Adrenal gland (tissue), 12 donors: ENCODE results near the gene RASSF8. TPM values are rescaled to one million over a fixed set of nuclear protein-coding genes. Genes with fewer than 3 reads are reported as not detected.

Source experiments
- DNase-seq, 7 donors: peaks; one replicate each; pipeline ENCODE4 v3.0.0-alpha.2; 2019 to 2020
- H3K27ac ChIP-seq, 5 donors: fragments of 200-600 bp; sonication (generic) in 4 of 5; 1 replicate in 3 of 5; 2 replicates in 2 of 5; pipeline versions ENCODE4 v1.5.1 to v1.8.0; 2016 to 2020; ENCODE audit warnings: mild to moderate bottlenecking in 1 of 5
- H3K27me3 ChIP-seq: fragments of 200-600 bp; 2 replicates; pipeline ENCODE4 v1.8.0; 2021
- H3K36me3 ChIP-seq, 2 donors: fragments of 200-600 bp; replicated peaks in 1 of 2; 1 replicate in 1 of 2; 2 replicates in 1 of 2; pipeline versions ENCODE4 v1.5.1 to v1.8.0; 2018 to 2022
- H3K4me1 ChIP-seq, 2 donors: fragments of 200-600 bp; replicated peaks in 1 of 2; 1 replicate in 1 of 2; 2 replicates in 1 of 2; pipeline versions ENCODE4 v1.5.1 to v1.8.0; 2018 to 2021
- H3K4me3 ChIP-seq, 4 donors: fragments of 200-600 bp; sonication (generic) in 3 of 4; one replicate each; pipeline ENCODE4 v1.5.1; 2016 to 2018
- H3K9me3 ChIP-seq, 3 donors: fragments of 200-600 bp; sonication (generic) in 1 of 3; replicated peaks in 1 of 3; 1 replicate in 2 of 3; 2 replicates in 1 of 3; pipeline versions ENCODE4 v1.5.1 to v1.8.0; 2016 to 2021
- CTCF ChIP-seq, 6 experiments: fragments of 450-650 bp in 4 of 6; fragments of 200-600 bp in 2 of 6; sonication (generic) in 1 of 6; IDR thresholded peaks; 1 replicate in 5 of 6; 2 replicates in 1 of 6; pipeline versions ENCODE4 v1.5.1 to v1.8.0; 2016 to 2021; ENCODE audit warnings: antibody characterized with exemption in 6 of 6, mild to moderate bottlenecking in 2 of 6, moderate library complexity in 1 of 6
- POLR2A ChIP-seq, 2 donors: fragments of 450-650 bp; IDR thresholded peaks; one replicate each; pipeline ENCODE4 v1.6.1; 2017; ENCODE audit warnings: antibody characterized with exemption in 2 of 2, mild to moderate bottlenecking in 2 of 2, moderate library complexity in 1 of 2
- WGBS, 4 donors: extraction: QIAGEN DNeasy Blood & Tissue Kit in 2 of 4; methylation state at CpG; one replicate each; pipeline versions ENCODE4 v1.1.5 to v1.1.7; 2013 to 2017; 5-methylcytosine and 5-hydroxymethylcytosine counted together
- intact Hi-C, 2 donors: fragments of 100-400 bp; cut with DNase I; formaldehyde crosslinking; loops; one replicate each; pipeline versions ENCODE4 v1.14.1 to v1.15.0; 2022 to 2023
- polyA plus RNA-seq, 3 donors: library from polyadenylated mRNA; stranded (reverse); fragments of 200-250 nt in 2 of 3; fragments of 350-450 nt in 1 of 3; fragmentation: Illumina TruSeq in 1 of 3; extraction: RNeasy Lipid Tissue Mini Kit (QIAGEN cat#74804) in 1 of 3; gene quantifications; one replicate each; pipeline ENCODE4 v1.2.3, GENCODE V29; 2013 to 2014
- total RNA-seq, 9 donors: library from RNA; depleted of rRNA in 4 of 9; stranded (reverse); fragments of >200 nt in 4 of 9; fragments of 120-200 nt in 1 of 9; fragmentation: NEBNext Ultra II Directional in 1 of 9; extraction: Animal tissue kit (Norgen Biotek cat#: 25700) in 1 of 9; gene quantifications; one replicate each; pipeline versions ENCODE4 v1.1.0 to v1.2.4, GENCODE V29; 2013 to 2023
- donor health status: healthy with polysubstance abuse.
- donor health status: Bipolar disorder and iron deficiency.
- donor health status: DM: yes; HTN: yes; CAD: no.
- donor health status: DM: no; HTN: no; CAD: no.
- donor health status: DM: no; HTN: no; CAD: no.
- donor health status: DM: yes; HTN: yes; CAD: no.

Gene RASSF8
- total and polyA plus RNA-seq, 12 donors: 6.5 to 85.7 (median 43.9) TPM

GRCh38 chr12:26030371-26030770 lies 71.9 kb downstream of the RASSF8 start:
- Histone ChIP-seq H3K4me1 (peaks cover 0 to 36% of the 10 kb centered on the region in 2 donors), H3K4me3 (no peak overlapping the region), H3K36me3 (no peaks in the 10 kb centered on the region), H3K27me3 (no peaks in the 10 kb centered on the region), H3K27ac (no peak overlapping the region), H3K9me3 (no peaks in the 10 kb centered on the region)
- WGBS, 4 donors: 78 to 89% (median 80%) methylated on average over 3 of the region's 3 CpGs
- no peak for TF ChIP-seq POLR2A (IDR thresholded peaks at IDR 0.05)
- no peak for TF ChIP-seq CTCF (IDR thresholded peaks at IDR 0.05)
- intact Hi-C loops: no loop called here
- no peak for DNase-seq

- Histone ChIP-seq H3K27ac (no peak overlapping the region), H3K27me3 (no peaks in the 10 kb centered on the region), H3K9me3 (no peaks in the 10 kb centered on the region), H3K4me3 (no peak overlapping the region), H3K4me1 (peaks cover 0 to 36% of the 10 kb centered on the region in 2 donors), H3K36me3 (no peaks in the 10 kb centered on the region)
- DNase-seq: no peak
- TF ChIP-seq CTCF (IDR thresholded peaks at IDR 0.05) (no peak), POLR2A (IDR thresholded peaks at IDR 0.05) (no peak)
- WGBS, 4 donors: 83 to 95% (median 87%) methylated on average over 2 of the region's 2 CpGs
- intact Hi-C loops: no loop called here
Measured at GRCh38 chr12:26031318-26031717, 72.8 kb downstream of the RASSF8 start.

GRCh38 chr12:26031827-26032226 lies 73.3 kb downstream of the RASSF8 start:
- Histone ChIP-seq H3K27me3 (no peaks in the 10 kb centered on the region), H3K4me1 (peaks cover 0 to 36% of the 10 kb centered on the region in 2 donors), H3K36me3 (no peaks in the 10 kb centered on the region), H3K4me3 (no peak overlapping the region), H3K27ac (no peak overlapping the region), H3K9me3 (no peaks in the 10 kb centered on the region)
- intact Hi-C loops: no loop called here
- DNase-seq: no peak
- no peak for TF ChIP-seq POLR2A (IDR thresholded peaks at IDR 0.05)
- no peak for TF ChIP-seq CTCF (IDR thresholded peaks at IDR 0.05)

- Histone ChIP-seq H3K27ac (no peak overlapping the region), H3K36me3 (no peaks in the 10 kb centered on the region), H3K27me3 (no peaks in the 10 kb centered on the region), H3K9me3 (no peaks in the 10 kb centered on the region), H3K4me3 (no peak overlapping the region), H3K4me1 (peaks cover 0 to 32% of the 10 kb centered on the region in 2 donors)
- TF ChIP-seq CTCF (IDR thresholded peaks at IDR 0.05) (no peak), POLR2A (IDR thresholded peaks at IDR 0.05) (no peak)
- no peak for DNase-seq
- WGBS, 4 donors: 91 to 97% (median 95%) methylated on average over 1 of the region's 1 CpG
- intact Hi-C loops: no loop called here
Measured at GRCh38 chr12:26032290-26032689, 73.8 kb downstream of the RASSF8 start.
